SKM-1 treated with dmso at 0.1 percent for 144 hours (cell line): Measurements from ENCODE around the gene PGLYRP2.

Source experiments
- DNase-seq: peaks from one replicate; lab custom pipeline; 2025; ENCODE audit not compliant: unreplicated experiment; lab: John Stamatoyannopoulos, UW

PGLYRP2 gene

DNA sequence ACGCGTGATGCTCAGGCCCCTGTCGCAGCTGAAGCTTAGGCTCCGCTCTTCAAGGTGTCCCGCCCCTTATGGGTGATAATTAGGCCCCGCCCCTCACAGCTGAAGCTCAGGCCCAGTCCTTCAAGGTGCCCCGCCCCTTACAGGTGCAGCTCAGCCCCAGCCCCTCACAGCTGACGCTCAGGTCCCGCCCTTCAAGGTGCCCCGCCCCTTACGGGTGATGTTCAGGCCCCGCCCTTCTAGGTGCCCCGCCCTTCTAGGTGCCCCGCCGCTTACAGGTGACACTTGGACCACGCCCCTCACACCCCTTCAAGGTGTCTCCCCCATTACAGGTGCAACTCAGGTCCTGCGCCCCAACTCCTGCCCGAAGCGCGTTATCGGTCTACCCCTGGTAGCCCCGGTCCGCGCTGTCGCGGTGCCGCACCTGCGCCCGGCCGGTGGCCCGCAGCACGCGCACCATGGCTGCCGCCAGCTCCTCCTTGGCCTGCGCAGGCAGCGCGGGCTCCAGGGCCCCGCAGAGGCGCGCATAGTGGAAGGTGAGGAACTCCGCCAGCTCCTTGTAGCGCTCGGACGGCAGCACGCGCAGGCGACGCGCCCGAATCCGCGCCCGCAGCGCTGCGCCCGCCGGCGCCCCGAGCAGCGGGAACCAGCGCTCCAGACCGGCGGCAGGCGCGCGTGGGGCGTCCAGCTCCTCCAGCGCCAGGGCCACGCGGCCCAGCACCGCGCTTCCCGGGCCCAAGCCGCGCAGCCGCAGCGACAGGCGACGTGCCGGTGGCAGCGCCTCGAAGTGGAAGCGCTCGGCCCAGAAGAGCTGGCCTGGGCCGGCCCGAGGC lies 22.2 kb downstream of the PGLYRP2 start:
- DNase-seq = no peak

GRCh38 chr19:15456441-15456840 lies 22.9 kb downstream of the PGLYRP2 start:
- no peak for DNase-seq

- DNase-seq = no peak
These were observed 23.3 kb downstream of the PGLYRP2 start for GRCh38 chr19:15455996-15456395.

DNA sequence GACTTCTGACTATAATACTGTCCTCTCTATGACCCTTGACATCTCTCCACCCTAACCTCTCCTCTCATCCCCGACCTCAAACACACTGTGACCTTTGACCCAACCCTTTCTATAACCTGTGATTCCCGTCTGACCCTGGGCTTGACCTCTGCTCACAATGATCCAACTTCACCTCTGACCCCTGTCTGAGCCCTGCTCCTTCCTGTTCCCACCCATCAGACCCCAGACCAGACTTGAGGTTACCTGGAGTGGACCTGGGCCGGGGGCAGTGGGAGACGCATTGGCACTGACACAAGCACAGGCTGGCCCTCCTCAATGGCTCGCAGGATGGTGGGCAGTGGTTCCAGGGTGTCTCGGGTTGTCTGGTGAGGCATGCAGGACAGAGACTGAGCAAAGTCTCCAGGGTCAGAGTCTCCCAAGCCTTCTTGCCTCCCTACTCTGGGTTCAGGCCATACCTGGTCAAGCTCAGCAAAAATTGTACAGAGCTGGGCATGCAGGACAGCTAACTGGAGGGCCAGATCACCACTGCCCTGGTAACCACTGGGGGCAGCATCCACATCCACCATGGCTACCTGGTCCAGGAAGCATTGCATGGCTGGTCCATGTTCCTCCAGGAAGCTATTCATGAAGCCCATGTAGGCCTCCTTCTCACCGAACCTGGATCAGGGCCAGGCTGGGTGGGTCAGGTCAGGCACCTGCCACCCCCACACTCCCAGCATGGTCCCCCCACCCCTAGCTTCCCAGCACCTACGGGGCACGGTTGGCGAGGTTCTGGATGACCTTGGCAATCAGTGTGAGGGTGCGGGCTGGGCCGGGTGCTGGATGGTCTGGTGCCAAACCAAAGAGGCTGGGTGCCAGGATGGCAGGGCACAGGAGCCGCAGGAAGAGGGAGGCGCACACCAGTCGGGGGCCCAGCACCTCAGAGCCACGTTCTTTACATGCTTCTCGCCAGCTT lies 25.1 kb downstream of the PGLYRP2 start:
- no peak for DNase-seq

- DNase-seq = no peak
These were observed 26.2 kb downstream of the PGLYRP2 start for GRCh38 chr19:15453091-15453578.

DNA sequence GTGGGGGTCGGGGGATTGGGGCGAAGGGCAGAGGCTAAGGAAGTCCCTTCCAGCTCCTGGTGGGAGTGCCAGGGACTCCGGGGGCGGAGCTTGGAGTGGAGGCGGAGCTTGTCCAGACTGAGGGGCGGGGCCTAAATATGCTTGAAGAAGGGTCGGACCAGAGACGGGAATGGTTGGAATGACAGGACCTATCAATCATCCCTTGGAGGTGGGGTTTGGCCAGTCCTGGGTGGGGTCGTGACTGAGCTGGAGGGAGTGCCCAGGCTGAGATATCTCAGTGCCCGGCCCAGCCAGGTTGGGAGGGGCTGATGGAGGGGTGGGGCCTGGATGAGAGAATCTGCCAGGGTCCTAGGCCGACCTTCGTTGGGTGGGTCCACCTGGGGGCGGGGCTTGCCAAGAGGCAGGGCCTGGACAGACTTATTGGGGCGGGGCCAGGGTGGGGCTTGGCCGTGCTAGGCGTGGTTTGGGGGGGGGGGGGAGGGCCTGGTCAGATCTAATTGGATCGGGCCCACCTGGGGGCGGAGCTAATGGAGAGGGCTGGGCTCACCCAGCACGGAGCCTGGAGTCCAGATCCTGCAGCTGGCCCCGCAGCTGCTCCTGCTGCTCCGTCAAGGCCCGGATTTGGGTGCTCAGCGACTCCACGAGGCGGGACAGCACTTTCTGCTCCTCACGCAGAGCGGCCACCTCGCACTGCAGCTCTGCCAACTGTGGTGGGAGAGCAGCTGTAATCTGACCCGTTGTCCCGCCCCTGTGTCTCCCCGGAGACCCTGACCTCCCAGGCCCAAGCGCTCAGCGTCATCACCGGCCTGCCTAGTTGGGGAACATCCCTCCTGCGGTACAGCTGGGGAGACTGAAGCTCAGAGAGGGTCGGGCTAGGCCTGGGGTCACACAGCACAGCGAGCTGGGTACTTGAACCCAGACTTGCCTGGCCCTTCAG lies 26.9 kb downstream of the PGLYRP2 start:
- DNase-seq = peak; percentile 30

DNA sequence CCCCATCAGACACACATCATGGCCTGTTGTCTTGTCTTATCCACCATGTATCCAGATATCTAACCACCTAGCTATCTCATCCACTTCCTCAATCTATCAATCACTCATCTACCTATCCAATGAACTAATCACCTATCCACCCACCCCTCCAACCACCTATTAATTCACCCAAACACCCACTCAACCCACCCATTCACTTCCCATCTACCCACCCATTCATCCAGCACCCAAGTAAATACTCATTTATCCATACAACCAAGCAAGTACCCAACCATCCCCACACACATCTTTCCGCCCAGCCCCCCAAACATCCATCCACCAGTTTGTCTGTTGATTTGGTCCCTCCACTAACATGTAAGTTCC lies 28.8 kb downstream of the PGLYRP2 start:
- no peak for DNase-seq

GRCh38 chr19:15449620-15450527 lies 29.4 kb downstream of the PGLYRP2 start, which contains the start of gene WIZ:
TSS of gene WIZ (minus strand) at chr19:15449956. CDS start at chr19:15448307, 1,649 bp downstream.
- no peak for DNase-seq

DNA sequence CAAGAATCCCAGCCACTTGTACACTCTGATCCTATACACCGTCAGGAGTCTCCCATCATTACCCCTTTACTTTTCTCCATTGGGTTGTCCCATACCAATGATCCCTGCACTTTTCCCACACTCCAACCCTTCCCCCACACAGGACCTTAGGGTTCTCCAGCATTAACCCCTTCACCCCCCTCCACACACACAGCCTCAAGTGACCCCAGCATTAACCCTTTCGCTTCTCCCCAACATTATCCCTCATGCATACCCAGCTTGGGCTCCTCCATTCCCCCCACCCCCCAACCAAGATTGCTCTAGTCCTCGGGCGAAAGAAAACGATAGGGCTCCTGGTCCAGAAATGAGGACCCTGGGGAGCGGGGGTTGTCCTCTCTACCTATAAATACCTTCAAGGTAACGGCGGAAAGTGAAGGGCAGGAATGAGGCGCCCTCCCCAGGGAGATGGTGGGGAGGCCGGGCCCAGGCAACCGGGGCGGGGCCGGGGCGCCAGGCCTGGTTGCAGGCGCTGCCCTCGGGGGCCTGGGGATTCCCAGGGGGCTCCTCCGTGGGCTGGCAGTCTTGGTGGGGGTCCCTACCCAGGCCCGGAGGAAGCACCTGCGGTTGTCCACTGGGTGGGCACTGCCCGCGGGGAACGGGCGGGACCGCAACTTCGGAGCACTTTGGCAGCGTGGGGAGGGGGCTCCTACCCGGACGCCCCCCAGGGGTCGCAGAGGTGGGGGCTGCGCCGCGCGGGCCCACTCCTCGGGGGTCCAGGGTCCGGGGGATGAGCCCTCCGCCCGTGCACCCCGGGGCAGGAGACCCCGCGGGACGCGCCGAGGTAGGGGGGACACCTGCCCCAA lies 30.3 kb downstream of the PGLYRP2 start:
- DNase-seq = no peak

DNA sequence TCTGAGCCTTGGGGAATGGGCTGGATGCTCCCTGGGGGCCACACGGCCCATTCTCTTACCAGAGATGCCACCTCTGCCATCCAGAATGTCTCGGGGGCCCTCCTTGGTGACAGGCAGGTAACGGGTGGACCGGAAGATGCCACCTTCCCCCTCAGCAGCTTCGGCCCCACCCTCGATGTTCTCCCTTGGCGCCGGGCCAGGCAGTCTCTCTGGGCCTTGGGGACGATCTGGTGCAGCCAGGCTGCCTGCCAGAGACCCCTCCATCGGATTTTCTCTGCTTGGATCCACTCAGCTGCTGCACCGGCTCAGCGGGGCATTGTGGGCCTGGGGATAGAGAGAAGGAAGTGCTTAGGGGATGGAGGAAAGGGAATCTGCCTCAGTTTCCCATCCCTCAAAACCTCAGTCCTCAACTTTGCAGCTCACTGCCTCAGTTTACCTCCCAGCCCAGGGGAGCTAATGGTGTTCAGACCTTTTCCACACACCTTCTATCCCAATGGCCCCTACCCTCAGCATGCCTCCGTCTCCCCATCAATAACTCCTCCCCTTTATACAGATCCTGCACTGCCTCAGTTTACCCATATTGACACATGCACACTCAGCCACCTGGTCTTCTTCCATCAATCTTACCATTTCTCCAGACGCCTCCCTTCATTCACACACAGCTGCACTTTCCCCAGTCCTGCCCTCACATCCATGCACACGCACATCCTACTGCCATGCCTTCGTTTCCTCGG lies 31.1 kb downstream of the PGLYRP2 start:
- DNase-seq = no peak

DNA sequence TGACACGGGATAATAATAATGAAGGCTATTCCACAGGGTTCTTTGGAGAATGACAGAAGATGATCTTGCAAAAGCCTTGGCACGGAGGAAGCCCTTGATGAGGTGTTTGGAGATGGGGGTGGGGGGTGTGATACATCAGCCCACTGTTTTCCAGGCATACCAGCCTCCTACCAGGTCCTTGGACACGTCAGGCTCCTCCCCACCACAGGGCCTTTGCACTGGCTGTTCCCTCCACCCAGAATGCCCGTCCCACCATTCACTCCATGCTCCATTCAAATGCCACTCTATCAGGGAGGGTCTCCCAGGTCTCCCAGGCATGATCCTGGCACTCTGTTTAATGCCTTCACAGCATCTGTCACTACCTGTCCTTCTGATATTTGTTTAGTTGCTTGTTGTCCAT lies 32.2 kb downstream of the PGLYRP2 start:
- no peak for DNase-seq

- DNase-seq = no peak
These were observed 33.4 kb downstream of the PGLYRP2 start for GRCh38 chr19:15445807-15446376.

GRCh38 chr19:15445227-15445605 lies 34.1 kb downstream of the PGLYRP2 start:
- DNase-seq = no peak

- no peak for DNase-seq
These were observed 34.6 kb downstream of the PGLYRP2 start for GRCh38 chr19:15444505-15445226.

DNA sequence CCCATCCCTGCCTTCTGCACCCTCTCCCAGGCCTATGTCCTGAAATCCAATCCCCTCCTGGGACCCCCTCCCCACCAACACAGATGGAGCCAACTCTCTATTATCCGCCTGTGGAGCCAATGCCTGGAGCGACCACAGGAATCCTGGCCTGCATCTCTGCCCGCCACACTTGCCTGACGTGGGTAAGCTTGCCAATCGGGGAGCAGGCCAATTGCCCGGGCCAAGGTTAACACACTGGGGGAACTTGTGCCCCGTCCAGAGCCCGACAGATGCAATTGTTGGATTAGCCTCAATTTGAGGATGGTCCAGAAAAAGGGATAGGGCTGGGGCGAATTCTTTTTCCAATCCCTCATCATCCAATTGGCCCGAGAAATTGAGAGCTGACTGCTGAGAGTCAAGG lies 35.5 kb downstream of the PGLYRP2 start:
- no peak for DNase-seq

DNA sequence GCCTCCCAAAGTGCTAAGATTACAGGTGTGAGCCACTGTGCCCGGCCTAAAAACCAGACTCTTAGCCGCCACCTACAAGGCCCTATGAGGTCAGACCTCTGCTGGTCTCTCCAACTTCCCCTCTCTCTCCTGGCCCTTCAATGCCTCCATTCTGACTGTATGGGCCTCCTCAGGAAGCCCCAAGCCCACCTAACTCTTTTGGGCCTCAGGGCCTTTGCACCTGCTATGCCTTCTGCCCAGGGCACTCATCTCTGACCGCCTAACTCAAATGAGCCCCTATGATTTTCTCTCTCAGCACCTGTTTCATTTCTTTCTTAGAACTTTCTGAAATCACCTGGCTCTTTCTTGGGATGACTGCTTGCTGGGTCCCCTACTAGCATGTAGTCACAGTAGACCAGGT lies 36.0 kb downstream of the PGLYRP2 start:
- no peak for DNase-seq
